ENCODE results near the gene C6orf15. TPM values are rescaled to one million over a fixed set of nuclear protein-coding genes. Genes with fewer than 3 reads are reported as not detected.
"Not testable (repeated sequence)": the region's sequence is repeated elsewhere in the genome, so short reads cannot be mapped to it uniquely, and the experiment has no call there.

C6orf15 gene
- total RNA-seq, 1 experiment from 2014 or later: not detected

DNA sequence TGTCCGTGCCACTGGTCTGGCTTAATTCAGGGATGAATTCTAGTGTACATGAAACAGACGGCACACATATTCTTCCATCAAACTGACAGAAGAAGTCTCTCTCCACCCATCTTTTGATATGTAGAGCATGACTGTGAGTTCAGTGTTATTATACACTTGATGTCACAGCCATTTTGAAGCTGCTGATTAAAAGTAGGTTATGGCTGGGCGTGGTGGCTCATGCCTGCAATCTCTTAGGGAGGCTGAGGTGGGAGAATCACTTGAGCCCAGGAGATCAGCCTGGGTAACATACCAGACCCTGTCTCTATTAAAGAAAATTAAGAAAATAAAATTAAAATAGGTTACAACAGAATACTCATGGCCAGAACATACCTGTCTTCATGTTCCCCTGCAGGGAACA lies 20.7 kb downstream of the C6orf15 start:
- no peak overlapping the region for H3K4me3 ChIP-seq
- no peaks in the 10 kb centered on the region for H3K36me3 ChIP-seq
- no peaks in the 10 kb centered on the region for H3K9me3 ChIP-seq
- no peaks in the 10 kb centered on the region for H3K27me3 ChIP-seq
- no peak for DNase-seq

DNA sequence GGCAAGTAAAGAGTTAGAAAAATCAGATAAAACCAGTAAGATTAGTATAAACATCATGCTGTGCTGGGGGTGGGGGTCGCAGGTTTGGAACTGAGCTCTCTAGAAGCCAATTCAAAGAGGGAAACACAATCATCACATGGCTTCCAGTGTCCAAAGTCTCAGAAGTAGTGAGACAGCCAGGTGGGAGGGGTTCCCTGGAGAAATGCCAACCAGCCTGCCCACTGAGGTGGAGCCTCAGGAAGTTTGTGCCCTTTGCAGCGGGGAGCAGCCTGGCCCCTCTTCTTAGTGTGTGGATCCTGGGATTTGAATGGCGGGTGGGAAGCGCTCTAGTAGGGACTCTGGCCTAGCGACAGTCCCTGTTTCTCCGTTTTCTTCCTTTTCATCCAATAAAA lies 21.4 kb downstream of the C6orf15 start:
- DNase-seq: no peak
- no peaks in the 10 kb centered on the region for H3K36me3 ChIP-seq
- no peak overlapping the region for H3K4me3 ChIP-seq
- H3K9me3 ChIP-seq: no peaks in the 10 kb centered on the region
- no peaks in the 10 kb centered on the region for H3K27me3 ChIP-seq

DNA sequence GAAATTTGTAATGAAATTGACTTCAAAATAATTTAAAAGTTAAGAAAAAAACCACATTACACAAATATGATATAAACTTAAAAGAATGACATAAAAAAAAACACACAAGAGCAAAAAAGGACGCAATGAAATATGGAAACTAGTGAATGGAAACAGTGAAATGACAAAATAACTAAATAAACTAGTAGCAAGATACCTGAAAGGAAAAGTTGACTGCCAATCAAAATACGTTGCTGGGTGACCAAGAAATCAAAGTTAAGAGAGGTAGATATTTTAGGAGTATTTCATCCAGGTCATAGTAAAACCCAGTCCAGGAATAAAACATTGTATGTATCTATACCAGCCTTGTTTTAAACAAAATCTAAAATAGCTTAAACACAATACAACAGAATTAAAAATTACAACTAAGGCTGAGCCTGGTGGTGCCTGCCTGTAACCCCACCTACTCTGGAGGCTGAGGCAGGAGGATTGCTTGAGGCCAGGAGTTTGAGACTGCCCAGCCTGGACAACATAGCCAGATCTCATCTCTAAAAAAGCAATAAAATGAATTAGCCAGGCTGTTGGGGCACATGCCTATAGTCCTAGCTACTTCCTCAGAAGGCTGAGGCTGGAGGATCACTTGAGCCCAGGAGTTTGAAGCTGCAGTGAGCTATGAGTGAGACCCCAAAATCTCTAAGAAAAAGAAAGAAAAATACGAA lies 22.0 kb downstream of the C6orf15 start:
- no peaks in the 10 kb centered on the region for H3K9me3 ChIP-seq
- no peaks in the 10 kb centered on the region for H3K27me3 ChIP-seq
- H3K4me3 ChIP-seq: no peak overlapping the region
- H3K36me3 ChIP-seq: no peaks in the 10 kb centered on the region
- DNase-seq: no peak

DNA sequence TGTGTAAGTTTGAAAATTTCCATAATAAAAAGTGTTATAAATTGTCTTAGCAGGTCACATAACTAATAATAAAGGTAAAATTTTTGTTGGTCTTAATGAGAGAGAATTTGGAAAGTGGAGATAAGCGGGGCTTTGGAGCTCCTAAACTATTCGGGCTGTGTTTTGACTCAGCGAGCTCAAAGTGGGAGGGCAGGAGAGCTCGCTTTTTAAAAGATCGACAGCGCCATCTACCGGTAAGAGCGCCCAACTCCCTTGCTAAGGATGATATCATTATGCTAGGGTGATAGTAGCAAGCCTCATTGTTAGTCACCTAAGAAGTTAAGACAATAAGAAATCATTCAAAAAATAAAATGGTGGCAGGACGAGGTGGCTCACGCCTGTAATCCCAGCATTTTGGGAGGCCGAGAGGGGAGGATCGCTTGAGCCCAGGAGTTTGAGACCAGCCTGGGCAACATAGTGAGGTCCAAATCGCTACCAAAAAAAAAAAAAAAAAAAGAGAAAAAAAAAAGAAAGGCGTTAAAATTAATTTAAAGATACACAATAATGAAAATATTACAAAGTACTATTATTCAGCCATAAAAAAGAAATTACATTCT lies 24.8 kb downstream of the C6orf15 start:
- H3K27me3 ChIP-seq: no peaks in the 10 kb centered on the region
- H3K4me3 ChIP-seq: no peak overlapping the region
- DNase-seq: peak; percentile 57
- H3K36me3 ChIP-seq: no peaks in the 10 kb centered on the region
- no peaks in the 10 kb centered on the region for H3K9me3 ChIP-seq

DNA sequence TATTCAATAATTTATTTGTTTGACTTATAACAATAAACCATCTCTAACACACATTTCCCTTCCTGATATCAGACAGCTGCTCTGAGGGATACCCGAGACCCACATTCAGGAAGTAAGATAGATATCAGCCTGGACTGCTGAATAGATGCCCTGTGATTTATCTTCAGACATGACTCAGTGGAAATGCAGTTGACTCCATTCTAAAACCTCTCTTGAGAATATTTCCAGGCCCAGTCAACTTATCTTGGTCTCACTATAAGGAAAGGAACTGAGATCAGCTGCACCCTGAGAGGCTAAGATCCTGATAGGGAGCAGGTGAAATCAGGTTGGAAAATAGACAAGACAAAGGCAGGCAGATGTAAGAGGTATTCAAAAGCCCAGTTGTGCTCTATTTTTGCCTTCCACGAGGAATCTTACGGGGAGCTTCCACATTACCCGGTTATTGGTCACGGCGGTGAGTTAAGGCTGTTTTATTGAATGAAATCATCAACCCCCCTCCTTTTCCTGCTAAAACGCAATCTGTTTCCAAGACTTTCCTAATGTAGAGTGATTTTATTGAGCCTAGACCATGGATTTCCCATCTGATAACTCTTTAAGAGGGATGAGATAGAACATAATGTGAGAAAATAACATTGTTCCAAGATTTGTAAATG lies 25.5 kb downstream of the C6orf15 start:
- no peak overlapping the region for H3K4me3 ChIP-seq
- no peak for DNase-seq
- H3K27me3 ChIP-seq: no peaks in the 10 kb centered on the region
- H3K36me3 ChIP-seq: no peaks in the 10 kb centered on the region
- H3K9me3 ChIP-seq: no peaks in the 10 kb centered on the region

DNA sequence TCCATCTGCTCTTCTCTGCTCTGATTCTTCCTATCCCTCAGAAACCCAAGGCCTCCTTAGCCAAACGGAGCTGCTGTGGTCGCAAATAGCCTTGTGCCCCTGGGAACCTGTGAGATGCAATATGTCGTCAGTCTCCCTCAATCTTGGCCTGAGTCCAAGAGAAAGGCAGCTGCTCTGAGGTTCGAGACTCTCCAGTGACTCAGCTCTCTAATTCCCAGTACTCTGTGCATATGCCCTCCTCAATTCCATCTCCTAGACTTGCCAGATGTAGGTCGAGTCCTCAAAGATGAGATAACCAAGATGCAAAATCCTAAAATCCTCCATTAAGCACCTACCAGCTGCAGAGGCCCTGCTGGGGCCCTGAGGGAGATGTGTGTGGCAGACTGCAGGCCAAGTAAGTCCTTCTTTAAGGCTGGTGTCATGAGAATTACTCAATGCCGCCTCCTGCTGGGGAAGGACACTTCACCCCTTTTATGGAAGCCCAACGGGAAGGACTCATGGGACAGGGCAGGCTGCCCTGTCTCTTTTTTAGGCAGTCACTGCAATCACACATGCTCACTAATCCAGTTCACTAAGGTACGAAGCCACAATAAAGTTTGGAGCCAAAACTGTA lies 28.5 kb downstream of the C6orf15 start:
- no peak overlapping the region for H3K4me3 ChIP-seq

DNA sequence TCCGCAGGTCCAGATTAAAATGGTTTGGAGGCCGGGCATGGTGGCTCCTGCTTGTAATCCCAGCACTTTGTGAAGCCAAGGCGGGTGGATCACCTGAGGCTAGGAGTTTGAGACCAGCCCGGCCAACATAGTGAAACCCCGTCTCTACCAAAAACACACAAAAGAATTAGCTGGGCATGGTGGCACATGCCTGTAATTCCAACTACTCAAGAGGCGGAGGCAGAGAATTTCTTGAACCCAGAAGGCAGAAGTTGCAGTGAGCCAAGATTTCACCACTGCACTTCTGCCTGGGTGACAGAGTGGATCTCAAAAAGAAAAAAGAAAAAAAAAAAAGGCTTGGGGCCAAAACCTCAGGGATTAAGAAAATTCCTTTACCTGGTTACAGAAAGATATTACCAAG lies 30.5 kb downstream of the C6orf15 start:
- H3K36me3 ChIP-seq: no peaks in the 10 kb centered on the region
- no peaks in the 10 kb centered on the region for H3K27me3 ChIP-seq
- H3K9me3 ChIP-seq: no peaks in the 10 kb centered on the region
- no peak for DNase-seq
- H3K4me3 ChIP-seq: no peak overlapping the region

More for the DNA sequence above, 28.5 kb downstream of the C6orf15 start:
- Histone ChIP-seq H3K27me3 (no peaks in the 10 kb centered on the region), H3K9me3 (no peaks in the 10 kb centered on the region), H3K36me3 (no peaks in the 10 kb centered on the region)
- DNase-seq: peak; percentile 23

DNA sequence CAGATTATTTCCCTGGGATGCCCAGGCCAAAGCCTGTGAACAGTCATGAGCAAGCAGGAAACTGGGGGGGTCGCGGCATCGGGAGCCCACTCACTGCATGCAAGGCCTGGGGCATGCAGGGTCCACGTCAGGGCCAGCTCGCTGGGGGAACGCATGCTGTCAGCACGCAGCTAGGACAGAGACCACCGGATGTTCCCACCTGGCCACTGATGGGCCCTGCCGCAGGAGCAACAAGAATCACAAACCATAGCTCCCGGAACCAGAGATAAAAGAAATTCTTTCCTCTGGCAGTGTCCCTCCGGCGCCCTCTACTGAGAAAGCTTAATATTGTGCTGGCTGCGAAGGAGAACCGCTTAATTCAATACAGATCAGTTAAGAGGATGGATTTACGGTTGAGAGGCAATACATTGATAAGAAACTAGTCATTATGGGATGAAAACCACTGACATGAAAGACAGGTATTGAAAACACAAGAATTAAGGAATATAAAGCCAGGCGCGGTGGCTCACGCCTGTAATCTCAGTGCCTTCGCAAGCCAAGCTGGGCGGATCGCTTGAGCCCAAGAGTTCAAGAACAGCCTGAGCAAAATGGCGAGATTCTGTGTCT lies 32.6 kb downstream of the C6orf15 start:
- DNase-seq: peak; percentile 24
- Histone ChIP-seq H3K9me3 (no peaks in the 10 kb centered on the region), H3K36me3 (no peaks in the 10 kb centered on the region), H3K4me3 (no peak overlapping the region), H3K27me3 (no peaks in the 10 kb centered on the region)

DNA sequence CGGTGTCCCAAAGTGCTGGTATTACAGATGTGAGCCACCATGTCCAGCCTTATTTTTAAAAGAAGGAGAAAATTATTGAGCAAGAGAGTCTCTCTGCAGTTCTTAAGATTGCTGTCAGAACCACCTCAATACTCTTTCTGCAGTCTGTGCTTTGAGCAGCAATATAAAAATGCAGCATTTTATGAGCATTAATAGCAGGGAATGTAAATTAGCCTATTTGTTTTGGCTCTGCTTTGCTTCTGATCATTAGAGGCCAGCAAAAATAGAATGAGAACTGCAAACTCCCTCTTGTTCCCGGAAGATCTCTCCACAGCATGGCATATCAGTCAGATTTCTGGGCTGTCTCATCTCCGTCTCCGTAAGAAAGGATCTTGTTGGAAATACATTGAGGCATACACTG lies 35.8 kb downstream of the C6orf15 start:
- Histone ChIP-seq H3K27me3 (no peaks in the 10 kb centered on the region), H3K4me3 (no peak overlapping the region), H3K9me3 (no peaks in the 10 kb centered on the region), H3K36me3 (no peaks in the 10 kb centered on the region)
- no peak for DNase-seq

DNA sequence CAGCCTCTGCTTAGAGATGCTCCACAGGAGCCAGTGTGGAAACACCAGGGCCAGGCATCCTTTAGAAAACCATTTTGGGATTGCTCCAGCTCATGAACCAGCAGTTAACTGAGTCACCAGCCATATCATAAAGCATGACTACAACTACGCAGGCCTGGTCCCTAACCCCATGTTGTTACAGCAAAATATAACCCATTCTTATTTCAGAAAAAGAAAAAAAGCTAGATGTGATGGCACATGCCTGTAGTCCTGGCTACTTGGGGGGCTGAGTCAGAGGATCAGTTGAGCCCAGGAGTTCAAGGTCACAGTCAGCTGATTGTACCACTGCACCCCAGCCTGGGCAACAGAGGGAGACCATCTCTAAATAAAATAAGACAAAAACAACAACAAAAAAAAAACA lies 36.8 kb downstream of the C6orf15 start:
- H3K4me3 ChIP-seq: no peak overlapping the region
- H3K27me3 ChIP-seq: no peaks in the 10 kb centered on the region
- H3K36me3 ChIP-seq: no peaks in the 10 kb centered on the region
- H3K9me3 ChIP-seq: no peaks in the 10 kb centered on the region
- peak; percentile 23 for DNase-seq

DNA sequence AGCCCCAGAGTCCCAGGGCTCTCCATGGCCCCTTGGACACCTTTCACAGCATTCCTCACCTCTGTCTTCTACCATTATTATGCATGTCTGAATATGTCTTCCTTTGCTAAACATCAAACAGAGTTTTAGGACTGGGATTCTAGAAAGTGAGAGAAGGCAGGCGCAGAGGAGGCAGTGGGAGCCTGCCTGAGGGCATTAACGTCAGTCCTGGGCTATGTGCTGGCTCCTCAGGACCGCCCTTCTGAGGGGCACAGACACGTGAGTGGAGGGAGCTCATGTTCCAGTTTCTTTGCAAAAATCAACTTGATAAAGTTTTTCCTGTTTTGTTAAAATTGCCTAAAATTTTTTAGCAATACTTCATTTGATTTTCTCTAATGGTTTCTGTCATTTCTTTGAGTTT lies 38.0 kb downstream of the C6orf15 start:
- no peaks in the 10 kb centered on the region for H3K9me3 ChIP-seq
- no peaks in the 10 kb centered on the region for H3K36me3 ChIP-seq
- no peaks in the 10 kb centered on the region for H3K27me3 ChIP-seq
- no peak overlapping the region for H3K4me3 ChIP-seq
- no peak for DNase-seq

DNA sequence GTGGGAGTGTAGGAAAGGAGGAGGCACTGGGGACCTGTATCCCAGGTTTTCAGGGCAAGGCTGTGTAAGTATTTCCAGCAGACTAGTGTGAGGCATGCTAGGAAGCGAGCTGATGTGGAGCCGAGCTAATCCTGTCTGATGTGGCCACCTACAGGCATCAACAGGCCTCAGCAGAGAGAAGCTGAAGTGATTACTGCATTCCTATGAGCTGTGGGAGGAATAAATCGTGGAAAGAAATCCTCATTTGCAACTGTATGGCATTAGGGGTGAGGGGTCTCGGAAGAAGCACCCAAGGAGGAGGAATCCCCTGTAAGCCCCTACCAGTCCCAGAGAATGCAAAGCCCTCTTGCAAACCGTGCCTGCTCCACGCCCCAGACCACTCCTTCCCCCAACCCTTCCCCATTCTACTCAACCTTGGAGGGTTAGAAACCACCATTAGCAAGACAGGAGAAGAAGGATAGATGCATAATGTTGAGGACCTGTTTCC lies 41.6 kb downstream of the C6orf15 start:
- Histone ChIP-seq H3K36me3 (no peaks in the 10 kb centered on the region), H3K27me3 (no peaks in the 10 kb centered on the region), H3K4me3 (no peak overlapping the region), H3K9me3 (no peaks in the 10 kb centered on the region)
- DNase-seq: peak; percentile 54

DNA sequence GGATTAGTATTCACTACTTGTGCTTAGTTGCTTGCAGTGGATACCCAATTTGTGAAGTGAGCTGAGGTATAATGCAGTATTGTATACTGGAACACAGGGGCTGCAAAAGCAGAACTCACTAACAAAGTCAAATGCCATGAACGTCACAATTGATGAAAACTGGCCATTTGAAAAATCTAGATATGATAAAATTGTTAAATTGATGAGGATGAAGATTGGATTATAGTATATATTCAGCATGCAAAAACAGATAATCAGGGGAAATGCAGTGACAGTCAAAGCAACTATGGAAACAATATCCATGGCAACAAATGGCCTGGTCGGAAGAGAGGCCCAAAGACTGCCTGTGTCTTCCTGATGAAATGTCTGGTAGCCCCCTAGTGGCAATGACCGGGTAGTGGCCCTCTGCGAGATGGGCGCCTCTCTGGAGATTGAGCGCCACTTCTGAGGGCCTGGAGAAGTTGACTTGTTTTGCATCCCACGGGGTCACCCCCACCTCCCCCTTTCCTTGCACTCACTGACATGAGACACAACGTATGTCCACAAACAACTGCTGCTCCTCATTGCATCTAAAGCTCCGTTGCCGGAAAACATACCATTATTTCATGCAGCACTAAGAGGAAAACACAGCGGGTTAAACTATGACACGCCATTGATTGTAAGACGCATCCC lies 43.6 kb downstream of the C6orf15 start:
- H3K9me3 ChIP-seq: no peaks in the 10 kb centered on the region
- no peaks in the 10 kb centered on the region for H3K36me3 ChIP-seq
- peak; percentile 58 for DNase-seq
- no peaks in the 10 kb centered on the region for H3K27me3 ChIP-seq
- no peak overlapping the region for H3K4me3 ChIP-seq

DNA sequence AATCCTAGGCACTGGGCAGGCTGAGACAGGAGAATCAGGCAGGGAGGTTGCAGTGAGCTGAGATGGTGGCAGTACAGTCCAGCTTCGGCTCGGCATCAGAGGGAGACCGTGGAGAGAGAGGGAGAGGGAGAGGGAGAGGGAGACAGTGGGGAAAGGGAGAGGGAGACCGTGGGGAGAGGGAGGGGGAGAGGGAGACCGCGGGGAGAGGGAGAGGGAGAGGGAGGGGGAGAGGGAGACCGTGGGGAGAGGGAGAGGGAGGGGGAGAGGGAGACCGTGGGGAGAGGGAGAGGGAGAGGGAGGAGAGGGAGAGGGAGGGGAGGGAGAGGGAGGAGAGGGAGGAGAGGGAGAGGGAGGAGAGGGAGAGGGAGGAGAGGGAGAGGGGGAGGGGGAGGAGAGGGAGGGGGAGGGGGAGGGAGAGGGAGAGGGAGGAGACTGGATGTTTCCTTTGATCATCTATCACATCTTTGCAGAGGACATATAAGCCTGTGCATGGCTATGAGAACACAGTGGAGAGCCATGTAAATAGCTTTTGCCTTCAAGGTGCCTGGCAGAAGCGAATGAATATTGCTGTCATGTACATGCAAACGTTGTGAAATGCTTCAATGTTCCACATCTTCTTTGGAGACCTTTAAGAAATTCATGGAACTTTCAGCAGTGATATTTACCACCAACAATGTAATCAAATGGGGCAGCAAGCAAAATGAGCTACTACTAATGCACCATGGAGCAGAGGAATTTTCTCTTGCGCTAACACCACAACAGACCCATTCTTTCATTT lies 44.3 kb downstream of the C6orf15 start:
- not testable (repeated sequence) for H3K9me3 ChIP-seq, H3K36me3 ChIP-seq, DNase-seq, H3K27me3 ChIP-seq, H3K4me3 ChIP-seq

DNA sequence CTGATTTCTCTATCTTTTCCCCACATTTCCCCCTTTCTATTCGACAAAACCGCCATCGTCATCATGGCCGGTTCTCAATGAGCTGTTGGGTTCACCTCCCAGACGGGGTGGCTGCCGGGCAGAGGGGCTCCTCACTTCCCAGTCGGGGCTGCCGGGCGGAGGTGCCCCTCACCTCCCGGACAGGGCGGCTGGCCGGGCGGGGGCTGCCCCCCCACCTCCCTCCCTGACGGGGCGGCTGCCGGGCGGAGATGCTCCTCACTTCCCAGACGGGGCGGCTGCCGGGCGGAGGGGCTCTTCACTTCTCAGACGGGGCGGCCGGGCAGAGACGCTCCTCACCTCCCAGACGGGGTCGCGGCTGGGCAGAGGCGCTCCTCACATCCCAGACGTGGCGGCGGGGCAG lies 45.3 kb downstream of the C6orf15 start:
- not testable (repeated sequence) for H3K9me3 ChIP-seq, H3K4me3 ChIP-seq, DNase-seq, H3K36me3 ChIP-seq, H3K27me3 ChIP-seq

DNA sequence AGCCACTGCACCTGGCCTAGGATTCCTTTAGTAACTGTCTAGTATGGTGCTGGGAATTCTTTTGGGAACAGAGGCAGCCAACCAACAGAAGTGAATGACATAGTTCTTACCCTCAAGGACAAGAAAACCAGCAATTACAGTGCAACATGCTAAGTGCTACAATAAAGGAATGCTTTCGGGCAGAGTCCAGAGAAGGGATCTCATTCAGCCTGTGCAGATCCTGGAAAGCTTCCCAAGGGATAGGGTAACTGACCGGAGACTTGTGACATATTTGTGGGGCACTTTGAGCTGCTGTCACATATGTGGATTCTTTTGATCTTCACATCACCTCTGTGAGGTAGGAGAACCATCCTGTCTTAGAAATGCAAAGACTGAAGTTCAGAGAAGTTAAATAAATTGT lies 46.8 kb downstream of the C6orf15 start:
- DNase-seq: no peak
- H3K36me3 ChIP-seq: no peaks in the 10 kb centered on the region
- no peak overlapping the region for H3K4me3 ChIP-seq
- no peaks in the 10 kb centered on the region for H3K27me3 ChIP-seq
- H3K9me3 ChIP-seq: no peaks in the 10 kb centered on the region

All from MG63 (cell line).